ENCODE measurements around the gene MRPL9. TPM values are rescaled to one million over a fixed set of nuclear protein-coding genes. Genes with fewer than 3 reads are reported as not detected.
"Not testable (repeated sequence)": the region's sequence is repeated elsewhere in the genome, so short reads cannot be mapped to it uniquely, and the experiment has no call there.

MRPL9 gene
- total and polyA plus RNA-seq, 5 donors from 2014 or later, result 87.5 to 179 (median 165) TPM

GRCh38 chr1:151739590-151740355, 23.5 kb downstream of the MRPL9 start:
- Histone ChIP-seq H3K36me3 (ENCODE audit: control insufficient read depth, insufficient read depth, low read length) (no peaks in the 10 kb centered on the region), H3K27me3 (ENCODE audit: control insufficient read depth, insufficient read depth, low read length) (no peaks in the 10 kb centered on the region), H3K4me3 (ENCODE audit: low read depth, low read length) (no peak overlapping the region), H3K27ac (ENCODE audit: insufficient read depth, low read length, poor library complexity, severe bottlenecking) (no peak overlapping the region), H3K4me1 (ENCODE audit: control insufficient read depth, insufficient read depth, low read length, poor library complexity, severe bottlenecking) (no peaks in the 10 kb centered on the region), H3K9me3 (ENCODE audit: control insufficient read depth in 2 of 2, low read length in 2 of 2) (peaks cover 11 to 19% of the 10 kb centered on the region in 2 experiments)
- no peak for ATAC-seq (ENCODE audit: low read depth in 2 of 2)
- Mint-ChIP-seq H3K9me3 (peaks cover 0 to 14% (median 3%) of the 10 kb centered on the region in 7 donors), H3K4me1 (peaks cover 0 to 3% (median 1%) of the 10 kb centered on the region in 4 donors), H3K27me3 (peaks cover 12% of the 10 kb centered on the region), H3K36me3 (no peaks in the 10 kb centered on the region), H3K27ac (peak overlapping the region in 1 of 3 donors; percentile 68), H3K4me3 (no peak overlapping the region)
- DNase-seq, result no peak

- peaks cover 0 to 14% (median 1%) of the 10 kb centered on the region in 7 donors for H3K9me3 Mint-ChIP-seq
- Histone ChIP-seq H3K4me3 (ENCODE audit: low read depth, low read length) (no peak overlapping the region), H3K27me3 (ENCODE audit: control insufficient read depth, insufficient read depth, low read length) (no peaks in the 10 kb centered on the region), H3K4me1 (ENCODE audit: control insufficient read depth, insufficient read depth, low read length, poor library complexity, severe bottlenecking) (no peaks in the 10 kb centered on the region), H3K27ac (ENCODE audit: insufficient read depth, low read length, poor library complexity, severe bottlenecking) (no peak overlapping the region), H3K9me3 (ENCODE audit: control insufficient read depth in 2 of 2, low read length in 2 of 2) (peaks cover 11 to 19% of the 10 kb centered on the region in 2 experiments), H3K36me3 (ENCODE audit: control insufficient read depth, insufficient read depth, low read length) (no peaks in the 10 kb centered on the region)
- ATAC-seq (ENCODE audit: low read depth in 2 of 2) (no peak), DNase-seq (no peak)
- H3K4me3 Mint-ChIP-seq, result no peak overlapping the region
- no peak overlapping the region for H3K27ac Mint-ChIP-seq
- no peaks in the 10 kb centered on the region for H3K36me3 Mint-ChIP-seq
- H3K4me1 Mint-ChIP-seq, result peaks cover 0 to 3% (median 1%) of the 10 kb centered on the region in 4 donors
- H3K27me3 Mint-ChIP-seq, result peaks cover 17% of the 10 kb centered on the region
Observed at GRCh38 chr1:151737479-151737878, 25.8 kb downstream of the MRPL9 start.

GRCh38 chr1:151737026-151737425, 26.3 kb downstream of the MRPL9 start:
- ATAC-seq (ENCODE audit: low read depth in 2 of 2), result no peak

GRCh38 chr1:151733995-151734394, 29.3 kb downstream of the MRPL9 start:
- peaks cover 35% of the 10 kb centered on the region for H3K27me3 Mint-ChIP-seq
- ATAC-seq (ENCODE audit: low read depth in 2 of 2); H3K4me3 ChIP-seq (ENCODE audit: low read depth, low read length); H3K4me3 Mint-ChIP-seq; H3K36me3 Mint-ChIP-seq; H3K4me1 ChIP-seq (ENCODE audit: control insufficient read depth, insufficient read depth, low read length, poor library complexity, severe bottlenecking); H3K4me1 Mint-ChIP-seq; H3K27ac ChIP-seq (ENCODE audit: insufficient read depth, low read length, poor library complexity, severe bottlenecking); H3K27me3 ChIP-seq (ENCODE audit: control insufficient read depth, insufficient read depth, low read length); H3K36me3 ChIP-seq (ENCODE audit: control insufficient read depth, insufficient read depth, low read length); DNase-seq: not testable (repeated sequence)
- peaks cover 0 to 14% (median 1%) of the 10 kb centered on the region in 7 donors for H3K9me3 Mint-ChIP-seq
- H3K9me3 ChIP-seq (ENCODE audit: control insufficient read depth in 2 of 2, low read length in 2 of 2), result peaks cover 11 to 19% of the 10 kb centered on the region in 2 experiments
- peak overlapping the region in 1 of 3 donors; percentile 9 for H3K27ac Mint-ChIP-seq

More at GRCh38 chr1:151737026-151737425, 26.3 kb downstream of the MRPL9 start:
- no peak for DNase-seq
- no peaks in the 10 kb centered on the region for H3K4me1 ChIP-seq (ENCODE audit: control insufficient read depth, insufficient read depth, low read length, poor library complexity, severe bottlenecking)
- no peaks in the 10 kb centered on the region for H3K36me3 ChIP-seq (ENCODE audit: control insufficient read depth, insufficient read depth, low read length)
- peaks cover 1% of the 10 kb centered on the region for H3K27me3 ChIP-seq (ENCODE audit: control insufficient read depth, insufficient read depth, low read length)
- Mint-ChIP-seq H3K27ac (no peak overlapping the region), H3K9me3 (peaks cover 0 to 14% (median 1%) of the 10 kb centered on the region in 7 donors), H3K4me3 (no peak overlapping the region), H3K27me3 (peaks cover 21% of the 10 kb centered on the region), H3K36me3 (no peaks in the 10 kb centered on the region), H3K4me1 (peaks cover 0 to 3% (median 1%) of the 10 kb centered on the region in 4 donors)
- no peak overlapping the region for H3K4me3 ChIP-seq (ENCODE audit: low read depth, low read length)
- peaks cover 11 to 19% of the 10 kb centered on the region in 2 experiments for H3K9me3 ChIP-seq (ENCODE audit: control insufficient read depth in 2 of 2, low read length in 2 of 2)
- H3K27ac ChIP-seq (ENCODE audit: insufficient read depth, low read length, poor library complexity, severe bottlenecking), result no peak overlapping the region

GRCh38 chr1:151733126-151733525, 30.2 kb downstream of the MRPL9 start:
- H3K4me1 Mint-ChIP-seq, result peaks cover 0 to 3% (median 1%) of the 10 kb centered on the region in 4 donors
- DNase-seq, result no peak
- H3K9me3 ChIP-seq (ENCODE audit: control insufficient read depth in 2 of 2, low read length in 2 of 2), result peaks cover 11 to 16% of the 10 kb centered on the region in 2 experiments
- H3K4me3 ChIP-seq (ENCODE audit: low read depth, low read length), result no peak overlapping the region
- H3K27ac Mint-ChIP-seq, result no peak overlapping the region
- ATAC-seq (ENCODE audit: low read depth in 2 of 2), result no peak
- no peaks in the 10 kb centered on the region for H3K4me1 ChIP-seq (ENCODE audit: control insufficient read depth, insufficient read depth, low read length, poor library complexity, severe bottlenecking)
- H3K4me3 Mint-ChIP-seq, result peak overlapping the region in 1 of 4 donors; percentile 29
- H3K36me3 ChIP-seq (ENCODE audit: control insufficient read depth, insufficient read depth, low read length), result no peaks in the 10 kb centered on the region
- H3K27ac ChIP-seq (ENCODE audit: insufficient read depth, low read length, poor library complexity, severe bottlenecking), result no peak overlapping the region
- peaks cover 43% of the 10 kb centered on the region for H3K27me3 Mint-ChIP-seq
- no peaks in the 10 kb centered on the region for H3K36me3 Mint-ChIP-seq
- peaks cover 0 to 10% (median 0%) of the 10 kb centered on the region in 7 donors for H3K9me3 Mint-ChIP-seq
- H3K27me3 ChIP-seq (ENCODE audit: control insufficient read depth, insufficient read depth, low read length), result peaks cover 16% of the 10 kb centered on the region

- no peaks in the 10 kb centered on the region for H3K36me3 Mint-ChIP-seq
- no peak for ATAC-seq (ENCODE audit: low read depth in 2 of 2)
Observed at GRCh38 chr1:151729966-151730291, 33.4 kb downstream of the MRPL9 start.

GRCh38 chr1:151729157-151729965, 33.9 kb downstream of the MRPL9 start:
- no peak overlapping the region for H3K4me3 Mint-ChIP-seq

More at GRCh38 chr1:151729966-151730291, 33.4 kb downstream of the MRPL9 start:
- Mint-ChIP-seq H3K27ac (no peak overlapping the region), H3K4me1 (peaks cover 0 to under 1% (median under 1%) of the 10 kb centered on the region in 4 donors), H3K27me3 (peaks cover 73% of the 10 kb centered on the region), H3K9me3 (peaks cover 0 to 1% (median 0%) of the 10 kb centered on the region in 7 donors), H3K4me3 (no peak overlapping the region)
- peaks cover 18% of the 10 kb centered on the region for H3K27me3 ChIP-seq (ENCODE audit: control insufficient read depth, insufficient read depth, low read length)
- H3K9me3 ChIP-seq (ENCODE audit: control insufficient read depth in 2 of 2, low read length in 2 of 2), result no peaks in the 10 kb centered on the region
- no peaks in the 10 kb centered on the region for H3K36me3 ChIP-seq (ENCODE audit: control insufficient read depth, insufficient read depth, low read length)
- no peak overlapping the region for H3K4me3 ChIP-seq (ENCODE audit: low read depth, low read length)
- no peaks in the 10 kb centered on the region for H3K4me1 ChIP-seq (ENCODE audit: control insufficient read depth, insufficient read depth, low read length, poor library complexity, severe bottlenecking)
- no peak for DNase-seq
- H3K27ac ChIP-seq (ENCODE audit: insufficient read depth, low read length, poor library complexity, severe bottlenecking), result no peak overlapping the region

More at GRCh38 chr1:151729157-151729965, 33.9 kb downstream of the MRPL9 start:
- peak overlapping the region in 1 of 3 donors; percentile 40 for H3K27ac Mint-ChIP-seq
- no peaks in the 10 kb centered on the region for H3K4me1 Mint-ChIP-seq
- peaks cover 74% of the 10 kb centered on the region for H3K27me3 Mint-ChIP-seq
- Histone ChIP-seq H3K9me3 (ENCODE audit: control insufficient read depth in 2 of 2, low read length in 2 of 2) (no peaks in the 10 kb centered on the region), H3K4me3 (ENCODE audit: low read depth, low read length) (no peak overlapping the region), H3K27me3 (ENCODE audit: control insufficient read depth, insufficient read depth, low read length) (peaks cover 19% of the 10 kb centered on the region), H3K4me1 (ENCODE audit: control insufficient read depth, insufficient read depth, low read length, poor library complexity, severe bottlenecking) (no peaks in the 10 kb centered on the region), H3K27ac (ENCODE audit: insufficient read depth, low read length, poor library complexity, severe bottlenecking) (no peak overlapping the region), H3K36me3 (ENCODE audit: control insufficient read depth, insufficient read depth, low read length) (no peaks in the 10 kb centered on the region)
- DNase-seq, result no peak
- peaks cover 0 to 1% (median 0%) of the 10 kb centered on the region in 7 donors for H3K9me3 Mint-ChIP-seq
- ATAC-seq (ENCODE audit: low read depth in 2 of 2), result no peak
- no peaks in the 10 kb centered on the region for H3K36me3 Mint-ChIP-seq
